ENCODE data around the gene SDR9C7.
"Not testable (repeated sequence)": the region's sequence is repeated elsewhere in the genome, so short reads cannot be mapped to it uniquely, and the experiment has no call there.

Gene SDR9C7

GRCh38 chr12:56918139-56918538 lies 16.1 kb downstream of the SDR9C7 start:
- not testable (repeated sequence) for DNase-seq (ENCODE audit: low read depth in 2 of 3, low spot score in 1 of 3)

- DNase-seq (ENCODE audit: low read depth in 2 of 3, low spot score in 1 of 3) = no peak
These were observed 17.2 kb downstream of the SDR9C7 start for GRCh38 chr12:56916996-56917333.

DNA sequence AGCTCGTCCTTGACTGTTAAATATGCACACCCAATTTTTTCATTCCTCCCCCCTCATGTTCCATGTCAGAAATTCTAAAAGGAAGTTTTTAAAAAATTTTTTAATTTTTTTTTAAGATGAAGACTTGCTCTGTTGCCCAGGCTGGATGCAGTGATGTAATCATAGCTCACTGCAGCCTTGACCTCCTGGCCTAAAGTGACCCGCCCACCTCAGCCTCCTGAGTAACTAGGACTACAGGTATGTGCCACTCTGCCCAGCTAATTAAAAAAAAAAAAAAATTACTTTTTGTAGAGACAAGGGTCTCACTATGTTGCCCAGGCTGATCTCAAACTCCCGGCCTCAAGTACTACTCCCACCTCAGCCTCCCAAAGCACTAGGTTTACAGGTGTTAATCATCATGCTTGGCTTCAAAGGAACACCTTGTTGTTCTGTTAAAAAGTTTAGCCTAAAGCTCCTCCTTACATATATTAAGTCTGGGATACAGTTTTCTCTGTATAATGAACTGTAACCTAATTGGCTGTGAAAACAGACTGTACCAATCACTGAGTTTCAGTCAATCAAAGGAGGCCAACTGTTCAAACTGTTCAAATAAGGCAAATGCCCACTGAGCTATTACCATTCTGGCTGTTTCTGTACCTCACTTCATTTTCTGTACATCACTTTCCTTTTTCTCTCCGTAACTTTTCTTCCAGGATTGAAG lies 17.8 kb downstream of the SDR9C7 start:
- DNase-seq (ENCODE audit: low read depth in 2 of 3, low spot score in 1 of 3) = no peak

DNA sequence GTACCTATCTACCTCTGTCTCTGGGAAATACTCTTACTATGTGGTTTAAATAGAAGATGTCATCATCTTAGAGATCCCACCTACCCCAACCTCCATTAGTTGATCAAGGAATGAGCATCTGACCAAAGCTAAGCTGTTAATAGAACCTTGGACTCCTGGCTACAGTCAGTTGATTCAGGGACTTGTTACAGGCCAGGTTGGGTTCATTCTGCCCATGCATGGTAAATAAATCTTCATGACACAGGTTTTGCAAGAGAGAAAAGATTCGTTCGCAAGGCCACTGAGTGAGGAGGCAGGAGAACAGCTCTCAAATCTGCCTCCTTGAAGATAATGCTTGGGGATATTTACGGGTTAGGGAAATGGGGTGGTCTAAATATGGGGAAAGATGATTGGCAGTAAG lies 19.5 kb downstream of the SDR9C7 start:
- DNase-seq (ENCODE audit: low read depth in 2 of 3, low spot score in 1 of 3) = no peak

DNA sequence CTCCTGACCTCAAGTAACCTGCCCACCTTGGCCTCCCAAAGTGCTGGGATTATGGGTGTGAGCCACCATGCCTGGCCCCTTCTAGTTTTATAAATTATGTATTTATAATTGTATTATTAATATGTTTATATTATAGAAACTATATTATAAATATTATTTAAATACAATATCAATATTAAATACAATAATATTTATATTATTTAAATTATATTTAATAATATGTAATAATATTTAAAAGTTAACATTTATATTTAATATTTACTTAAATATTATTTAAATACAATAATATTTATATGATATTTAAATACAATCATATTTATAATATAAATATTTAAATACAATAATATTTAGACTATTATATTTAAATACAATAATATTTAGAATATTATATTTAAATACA lies 20.0 kb downstream of the SDR9C7 start:
- no peak for DNase-seq (ENCODE audit: low read depth in 2 of 3, low spot score in 1 of 3)

GRCh38 chr12:56909403-56909802 lies 24.8 kb downstream of the SDR9C7 start:
- not testable (repeated sequence) for DNase-seq (ENCODE audit: low read depth in 2 of 3, low spot score in 1 of 3)

GRCh38 chr12:56908136-56908535 lies 26.1 kb downstream of the SDR9C7 start:
- no peak for DNase-seq (ENCODE audit: low read depth in 2 of 3, low spot score in 1 of 3)

- DNase-seq (ENCODE audit: low read depth in 2 of 3, low spot score in 1 of 3) = no peak
These were observed 28.4 kb downstream of the SDR9C7 start for GRCh38 chr12:56905852-56906251.

- no peak for DNase-seq (ENCODE audit: low read depth in 2 of 3, low spot score in 1 of 3)
These were observed 30.8 kb downstream of the SDR9C7 start for GRCh38 chr12:56903374-56903773.

DNA sequence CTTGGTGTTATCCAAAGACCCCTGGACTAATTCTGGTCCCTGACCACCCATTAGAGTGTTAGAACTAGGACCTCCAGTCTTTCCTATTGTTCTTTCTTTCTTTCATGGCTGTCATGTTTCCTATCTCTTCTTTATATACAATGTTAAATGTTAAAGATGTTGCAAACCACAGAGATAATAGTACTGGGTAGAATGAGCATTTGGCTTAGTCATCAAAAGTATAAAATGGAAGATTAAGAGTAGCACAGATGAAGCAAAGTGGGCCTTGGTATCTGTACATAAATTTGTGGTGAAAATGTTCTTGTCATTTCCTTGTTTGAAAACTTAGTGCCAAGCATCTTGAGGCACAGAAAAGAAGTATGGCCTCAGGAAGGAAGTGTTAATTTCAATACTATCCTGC lies 32.9 kb downstream of the SDR9C7 start:
- DNase-seq (ENCODE audit: low read depth in 2 of 3, low spot score in 1 of 3) = not testable (repeated sequence)

DNA sequence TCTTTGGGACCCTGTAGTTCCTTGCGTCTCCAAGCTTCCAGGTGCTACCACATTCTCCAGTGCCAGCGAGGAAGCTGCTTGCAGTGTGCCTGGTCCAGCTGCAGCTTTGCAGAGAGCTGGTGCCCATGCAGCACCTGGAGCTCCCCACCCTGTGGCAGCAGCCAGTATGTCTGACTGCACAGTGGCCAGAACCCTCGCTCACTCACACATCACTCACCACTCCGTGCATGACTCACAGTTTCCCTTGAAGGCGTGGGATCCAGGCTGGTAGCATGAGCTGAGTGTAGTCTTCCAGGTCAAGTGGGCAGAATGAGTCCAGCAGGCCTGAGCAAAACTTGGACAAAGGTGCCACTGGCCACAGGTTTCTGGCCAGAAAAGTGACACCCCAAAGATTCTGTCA lies 33.6 kb downstream of the SDR9C7 start:
- no peak for DNase-seq (ENCODE audit: low read depth in 2 of 3, low spot score in 1 of 3)

- DNase-seq (ENCODE audit: low read depth in 2 of 3, low spot score in 1 of 3) = no peak
These were observed 35.3 kb downstream of the SDR9C7 start for GRCh38 chr12:56898938-56899337.

DNA sequence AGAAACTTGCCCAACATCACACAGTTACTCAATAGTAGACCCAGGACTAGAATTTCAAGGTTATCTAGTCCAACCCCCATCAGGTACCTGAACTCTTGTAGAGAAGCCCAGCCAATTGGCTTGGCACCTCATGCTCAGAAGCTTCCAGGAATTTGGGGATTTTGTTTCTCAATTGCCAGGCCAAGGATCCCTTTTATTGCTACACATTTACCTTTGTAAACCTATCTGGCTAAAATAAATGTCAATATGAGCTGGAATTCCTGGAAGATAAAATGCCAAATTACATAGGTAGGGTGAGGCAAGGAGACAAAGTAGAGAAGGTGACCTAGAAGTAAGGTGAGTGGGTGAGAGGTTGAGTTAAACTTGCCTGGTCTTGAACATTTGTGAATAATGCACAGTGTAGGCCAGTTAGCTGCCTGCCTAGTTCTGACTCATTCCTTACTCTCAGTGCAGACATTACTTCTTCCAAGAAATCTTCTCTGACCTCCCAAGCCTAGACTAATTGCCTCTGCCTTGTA lies 36.3 kb downstream of the SDR9C7 start:
- no peak for DNase-seq (ENCODE audit: low read depth in 2 of 3, low spot score in 1 of 3)

DNA sequence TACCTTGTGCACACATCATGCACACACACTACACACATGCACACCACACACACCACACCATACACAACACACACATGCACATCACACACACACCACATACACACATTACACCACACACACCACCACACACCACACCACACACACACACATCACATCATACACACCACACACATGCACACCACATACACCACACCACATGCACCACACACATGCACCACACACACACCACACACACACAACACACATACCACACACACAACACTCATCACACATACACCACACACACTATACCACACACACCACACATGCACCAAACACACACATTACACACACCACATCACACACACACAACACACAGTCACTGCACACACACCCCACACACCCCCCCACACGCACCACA lies 38.1 kb downstream of the SDR9C7 start:
- DNase-seq (ENCODE audit: low read depth in 2 of 3, low spot score in 1 of 3) = no peak

DNA sequence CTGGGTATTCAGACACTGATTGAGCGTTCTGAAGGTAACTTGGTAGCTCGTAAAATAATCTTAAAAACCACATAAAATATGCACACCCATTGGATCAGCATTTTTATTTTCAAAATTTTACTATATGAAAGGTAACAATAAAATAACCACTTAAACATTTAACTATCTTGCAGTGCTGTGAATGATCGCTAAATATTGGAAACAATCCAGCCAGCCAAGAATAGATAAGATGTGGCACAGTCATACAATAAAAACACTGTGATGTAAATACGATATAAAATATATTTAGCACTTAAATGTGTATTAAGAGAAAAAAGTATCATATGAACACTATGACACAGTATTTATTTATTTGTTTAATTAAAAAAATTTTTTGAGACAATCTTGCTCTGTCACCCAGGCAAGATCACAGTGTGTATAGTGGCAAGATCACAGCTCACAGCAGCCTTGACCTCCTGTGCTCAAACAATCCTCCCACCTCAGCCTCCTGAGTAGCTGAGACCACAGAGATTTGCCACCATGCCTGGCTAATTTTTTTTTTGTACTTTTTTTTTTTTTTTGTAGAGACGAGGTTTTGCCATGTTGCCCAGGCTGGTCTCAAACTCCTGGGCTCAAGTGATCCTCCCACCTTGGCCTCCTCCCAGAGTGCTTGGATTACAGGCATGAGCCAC lies 39.4 kb downstream of the SDR9C7 start:
- DNase-seq (ENCODE audit: low read depth in 2 of 3, low spot score in 1 of 3) = no peak

- DNase-seq (ENCODE audit: low read depth in 2 of 3, low spot score in 1 of 3) = not testable (repeated sequence)
These were observed 42.3 kb downstream of the SDR9C7 start for GRCh38 chr12:56891885-56892284.

DNA sequence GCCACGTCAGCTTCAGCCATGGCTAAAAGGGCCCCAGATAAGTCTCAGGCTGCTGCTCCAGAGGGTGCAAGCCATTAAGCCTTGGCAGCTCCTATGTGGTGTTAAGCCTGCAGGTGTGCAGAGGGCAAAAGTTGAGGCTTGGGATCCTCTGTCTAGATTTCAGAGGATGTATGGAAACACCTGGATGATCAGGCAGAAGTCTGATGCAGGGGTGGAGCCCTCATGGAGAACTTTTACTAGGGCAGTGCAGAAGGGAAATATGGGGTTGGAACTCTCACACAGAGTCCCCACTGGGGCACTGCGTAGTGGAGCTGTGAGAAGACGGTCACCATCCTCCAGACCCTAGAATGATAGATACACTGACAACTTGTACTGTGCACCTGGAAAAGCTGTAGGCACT lies 47.9 kb downstream of the SDR9C7 start:
- DNase-seq (ENCODE audit: low read depth in 2 of 3, low spot score in 1 of 3) = no peak

DNA sequence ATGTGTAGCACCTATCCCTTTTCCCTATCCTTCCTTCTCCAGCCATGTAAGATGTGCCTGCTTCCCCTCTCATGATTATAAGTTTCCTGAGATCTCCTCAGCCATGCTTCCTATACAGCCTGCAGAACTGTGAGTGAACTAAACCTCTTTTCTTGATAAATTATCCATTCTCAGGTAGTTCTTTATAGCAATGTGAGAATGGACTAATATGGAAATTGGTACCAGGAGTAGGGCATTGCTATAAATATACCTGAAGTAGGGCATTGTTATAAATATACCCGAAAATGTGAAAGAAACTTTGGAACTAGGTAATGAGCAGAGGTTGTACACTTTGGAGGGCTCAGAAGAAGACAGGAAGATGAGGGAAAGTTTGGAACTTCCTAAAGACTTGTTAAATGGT lies 48.9 kb downstream of the SDR9C7 start:
- no peak for DNase-seq (ENCODE audit: low read depth in 2 of 3, low spot score in 1 of 3)

GRCh38 chr12:56884421-56884820 lies 49.8 kb downstream of the SDR9C7 start:
- no peak for DNase-seq (ENCODE audit: low read depth in 2 of 3, low spot score in 1 of 3)

- not testable (repeated sequence) for DNase-seq (ENCODE audit: low read depth in 2 of 3, low spot score in 1 of 3)
These were observed 51.8 kb downstream of the SDR9C7 start for GRCh38 chr12:56882407-56882806.

DNA sequence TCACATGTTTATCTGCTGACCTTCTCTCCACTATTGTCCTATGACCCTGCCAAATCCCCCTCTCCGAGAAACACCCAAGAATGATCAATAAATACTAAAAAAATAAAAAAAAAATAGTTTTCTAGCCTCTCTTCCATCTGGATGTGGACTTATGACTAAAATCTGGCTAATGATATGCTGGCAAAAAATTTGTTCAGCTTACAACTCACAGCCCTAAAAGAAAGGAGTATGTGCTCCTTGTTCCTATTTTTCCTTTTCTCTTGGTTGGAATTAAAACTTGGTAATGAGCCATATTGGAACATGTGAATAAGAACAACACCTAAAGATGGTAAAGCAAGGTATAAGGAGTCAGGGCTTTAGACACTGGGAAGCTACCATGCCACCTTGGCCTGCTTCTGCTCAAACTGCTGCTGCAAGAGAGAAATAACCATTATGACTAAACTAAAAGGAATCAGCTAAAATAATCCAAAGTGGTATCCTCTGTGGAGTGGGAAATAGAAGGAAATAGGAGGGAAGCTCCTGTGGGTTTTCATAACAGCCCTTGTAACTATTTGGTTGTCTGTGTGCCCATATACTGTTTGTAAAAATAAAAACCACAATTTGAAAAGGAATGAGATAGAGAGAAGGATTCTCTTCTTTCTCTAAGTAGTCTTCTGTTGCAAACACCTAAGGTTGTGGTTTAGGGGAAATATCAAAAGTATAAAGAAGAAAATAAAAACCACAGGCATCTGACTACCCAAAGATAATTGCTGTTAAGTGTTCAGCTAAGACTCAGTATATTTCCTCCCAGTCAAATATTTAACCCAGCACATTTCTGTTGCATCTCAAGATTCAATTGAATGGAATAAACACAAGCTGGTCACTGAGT lies 53.8 kb downstream of the SDR9C7 start:
- no peak for DNase-seq (ENCODE audit: low read depth in 2 of 3, low spot score in 1 of 3)

Measured in stimulated activated CD4-positive, alpha-beta T cell treated with anti-CD3 and anti-CD28 coated beads, Interleukin-12 subunit alpha, Interleukin-12 subunit beta, amount 100 ng/mL, for 48 hours (primary cell).